GM12874 (cell line): ENCODE results near the gene ORAI2.

Experiments used
- TF ChIP-seq, protein P1 (sequence below): IDR thresholded peaks from 2 replicates; pipeline ENCODE4 v1.5.1; 2011; ENCODE audit warnings: low read depth, mild to moderate bottlenecking, control low read depth, low read length, moderate library complexity; ENCODE audit not compliant: insufficient read depth

The ORAI2 gene

DNA sequence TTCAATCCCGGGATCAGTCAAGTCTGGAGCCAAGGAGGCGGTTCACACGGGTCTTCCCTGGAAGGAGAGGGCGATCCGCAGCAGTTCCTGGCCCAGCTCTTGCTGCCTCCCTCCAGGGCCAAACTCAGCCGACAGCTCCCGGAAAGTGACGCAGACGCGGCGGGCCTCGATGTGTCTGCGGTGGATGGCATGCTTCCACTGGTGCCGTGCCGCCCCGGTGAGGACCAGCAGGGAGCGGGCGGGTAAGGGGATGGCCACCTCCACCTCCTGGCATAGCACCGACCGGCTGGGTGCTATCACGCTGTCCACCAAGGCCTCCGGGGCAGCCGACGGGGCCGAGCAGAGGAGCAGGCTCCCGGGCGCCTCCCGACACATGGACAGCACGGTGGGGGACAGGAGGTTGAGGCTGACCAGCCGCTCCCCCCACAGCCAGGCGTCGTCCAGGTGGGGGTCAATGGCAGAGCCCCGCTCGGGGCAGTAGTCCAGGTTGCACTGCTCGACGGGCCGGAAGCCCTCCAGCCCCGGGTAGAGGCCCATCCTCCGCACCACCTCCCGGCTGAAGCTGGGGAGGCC lies 24.1 kb downstream of the ORAI2 start:
- TF ChIP-seq, protein P1, sequence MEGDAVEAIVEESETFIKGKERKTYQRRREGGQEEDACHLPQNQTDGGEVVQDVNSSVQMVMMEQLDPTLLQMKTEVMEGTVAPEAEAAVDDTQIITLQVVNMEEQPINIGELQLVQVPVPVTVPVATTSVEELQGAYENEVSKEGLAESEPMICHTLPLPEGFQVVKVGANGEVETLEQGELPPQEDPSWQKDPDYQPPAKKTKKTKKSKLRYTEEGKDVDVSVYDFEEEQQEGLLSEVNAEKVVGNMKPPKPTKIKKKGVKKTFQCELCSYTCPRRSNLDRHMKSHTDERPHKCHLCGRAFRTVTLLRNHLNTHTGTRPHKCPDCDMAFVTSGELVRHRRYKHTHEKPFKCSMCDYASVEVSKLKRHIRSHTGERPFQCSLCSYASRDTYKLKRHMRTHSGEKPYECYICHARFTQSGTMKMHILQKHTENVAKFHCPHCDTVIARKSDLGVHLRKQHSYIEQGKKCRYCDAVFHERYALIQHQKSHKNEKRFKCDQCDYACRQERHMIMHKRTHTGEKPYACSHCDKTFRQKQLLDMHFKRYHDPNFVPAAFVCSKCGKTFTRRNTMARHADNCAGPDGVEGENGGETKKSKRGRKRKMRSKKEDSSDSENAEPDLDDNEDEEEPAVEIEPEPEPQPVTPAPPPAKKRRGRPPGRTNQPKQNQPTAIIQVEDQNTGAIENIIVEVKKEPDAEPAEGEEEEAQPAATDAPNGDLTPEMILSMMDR = no peak

DNA sequence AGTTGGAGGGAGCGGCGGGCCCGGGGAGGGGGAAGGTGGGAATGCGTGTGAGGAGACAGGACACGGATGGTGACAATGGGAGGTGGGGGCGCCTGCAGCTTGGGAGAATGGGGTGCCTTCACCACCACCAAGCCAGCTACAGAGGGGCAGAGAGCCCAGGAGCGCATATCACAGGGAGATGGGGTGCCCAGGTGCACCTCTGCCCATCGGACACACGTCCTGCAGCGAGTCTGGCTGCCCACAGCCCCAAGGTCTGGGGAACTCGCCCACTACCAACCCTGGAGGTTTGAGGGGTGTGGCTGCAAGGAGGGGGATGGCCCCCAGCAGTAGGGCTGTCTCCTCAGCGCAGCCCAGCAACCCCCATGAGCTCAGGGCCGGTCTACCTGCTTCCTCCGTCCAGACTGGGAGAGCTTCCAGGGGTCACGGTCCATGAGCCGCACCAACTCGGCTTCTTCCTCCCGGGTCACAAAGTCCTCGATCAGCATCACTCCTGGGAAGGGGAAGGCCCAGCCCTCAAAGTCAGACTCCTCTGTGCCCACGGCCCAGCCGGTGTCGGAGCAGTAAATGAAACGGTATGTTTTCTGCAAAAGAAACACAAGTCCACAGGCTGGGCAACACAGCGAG lies 26.0 kb downstream of the ORAI2 start:
- TF ChIP-seq, protein P1 = no peak

DNA sequence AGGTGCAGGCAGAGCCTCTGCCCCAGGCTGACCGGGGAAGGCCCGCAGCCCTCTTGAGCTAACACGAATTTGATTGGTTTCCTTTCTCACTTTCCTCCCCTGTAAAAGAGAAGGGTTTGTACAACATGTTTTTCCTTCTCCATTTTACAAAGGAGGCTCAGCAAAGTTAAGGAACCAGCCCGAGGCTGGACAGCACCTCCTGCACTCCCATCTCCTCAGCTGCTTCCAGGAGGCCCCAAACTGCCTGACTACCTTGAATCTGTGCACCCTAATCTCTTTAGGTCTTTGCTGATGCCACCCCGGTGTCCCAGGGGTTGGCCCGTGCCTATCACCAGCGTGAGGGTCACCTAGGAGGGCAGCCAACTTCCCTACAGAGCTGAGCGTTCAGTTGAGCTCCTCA lies 27.1 kb downstream of the ORAI2 start:
- TF ChIP-seq, protein P1 = no peak

GRCh38 chr7:102463841-102464576 lies 30.6 kb downstream of the ORAI2 start:
- TF ChIP-seq, protein P1 = no peak

- TF ChIP-seq, protein P1 = peak; percentile 32
These were observed 31.4 kb downstream of the ORAI2 start, which contains the start of the genes ALKBH4 and LRWD1 for GRCh38 chr7:102464577-102465280. Gene ALKBH4 (minus strand): TSS chr7:102464863. CDS start chr7:102464836, 27 bp downstream. Gene LRWD1 (plus strand): TSS chr7:102464984. CDS start chr7:102465081, 97 bp downstream.

DNA sequence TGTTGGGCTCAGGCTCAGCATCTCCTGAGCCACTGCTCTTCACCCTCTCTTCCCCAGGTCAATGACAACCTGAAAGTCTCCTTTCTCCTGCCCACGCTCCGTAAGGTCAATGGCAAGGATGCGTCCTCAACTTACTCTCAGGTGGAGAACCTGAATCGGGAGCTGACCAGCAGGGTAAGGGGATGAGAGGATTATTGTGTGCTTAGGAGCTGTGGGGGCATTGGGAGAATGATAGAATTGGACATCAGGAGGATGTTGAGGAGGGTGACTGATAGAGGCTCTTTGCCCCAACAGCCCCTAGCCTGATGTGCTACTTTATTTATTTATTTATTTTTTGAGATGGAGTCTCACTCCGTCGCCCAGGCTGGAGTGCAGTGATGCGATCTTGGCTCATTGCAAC lies 32.7 kb downstream of the ORAI2 start:
- TF ChIP-seq, protein P1 = no peak
